C1 segment of cervical spinal cord (tissue), 14 donors: Measurements from ENCODE around the gene ZNF445.
A peak's percentile ranks its signal among the peaks of the same experiment; 100 is the strongest.
"Not testable (repeated sequence)": the region's sequence is repeated elsewhere in the genome, so short reads cannot be mapped to it uniquely, and the experiment has no call there.

Experiments
- DNase-seq, 14 donors: peaks; one replicate each; lab custom pipeline; 2025; lab: John Stamatoyannopoulos, UW

The ZNF445 gene

DNA sequence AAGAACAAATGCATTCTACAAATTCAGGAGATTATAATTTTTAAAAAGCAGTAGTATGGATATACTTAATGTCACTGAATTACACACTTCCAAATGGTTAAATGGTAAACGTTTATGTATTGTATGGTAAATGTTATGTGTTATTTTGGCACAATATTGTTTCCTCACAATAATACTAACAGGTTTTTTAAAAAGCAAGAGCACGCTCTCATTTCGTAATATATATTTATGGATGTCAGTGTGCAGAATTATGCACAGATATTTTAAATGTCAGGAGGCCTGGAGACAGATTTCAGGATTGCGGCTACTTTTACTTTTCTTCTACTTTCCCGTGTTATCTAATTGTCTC lies 533 bp downstream of the ZNF445 start:
- DNase-seq = no peak

DNA sequence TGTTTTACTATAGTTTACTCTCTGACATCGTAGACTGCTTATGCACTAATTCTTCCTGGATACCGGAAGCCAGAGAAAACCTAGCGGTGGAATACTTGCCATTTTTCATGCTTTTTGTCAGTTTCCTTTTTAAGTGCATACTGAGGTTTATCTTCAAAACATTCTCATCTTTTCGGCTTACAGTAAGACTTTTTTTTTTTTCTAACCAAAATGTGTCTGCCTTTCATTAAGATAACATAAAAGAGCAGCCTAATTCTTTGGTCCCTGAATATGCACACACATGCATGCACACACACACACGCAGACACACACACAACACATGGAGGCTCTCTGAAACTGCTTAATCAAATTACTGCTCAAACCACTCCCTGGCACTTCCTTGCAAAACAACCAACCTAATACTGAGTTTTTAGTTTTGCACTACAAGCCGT lies 1.3 kb downstream of the ZNF445 start:
- DNase-seq = peak in 1 of 14 donors; percentile 9

DNA sequence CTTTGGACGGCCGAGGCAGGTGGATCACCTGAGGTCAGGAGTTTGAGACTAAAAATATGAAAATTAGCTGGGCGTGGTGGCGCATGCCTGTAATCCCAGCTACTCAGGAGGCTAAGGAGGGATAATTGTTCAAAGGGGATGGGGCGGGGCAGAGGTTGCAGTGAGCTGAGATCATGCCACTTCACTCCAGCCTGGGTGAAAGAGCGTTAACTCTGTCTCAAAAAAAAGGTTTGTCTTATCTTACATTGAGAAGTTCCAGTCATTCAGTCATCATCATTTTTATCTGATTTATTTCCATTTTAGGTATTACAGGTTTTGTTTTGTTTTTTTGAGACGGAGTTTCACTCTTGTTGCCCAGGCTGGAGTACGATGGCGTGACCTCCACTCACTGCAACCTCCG lies 2.6 kb downstream of the ZNF445 start:
- DNase-seq = not testable (repeated sequence)

DNA sequence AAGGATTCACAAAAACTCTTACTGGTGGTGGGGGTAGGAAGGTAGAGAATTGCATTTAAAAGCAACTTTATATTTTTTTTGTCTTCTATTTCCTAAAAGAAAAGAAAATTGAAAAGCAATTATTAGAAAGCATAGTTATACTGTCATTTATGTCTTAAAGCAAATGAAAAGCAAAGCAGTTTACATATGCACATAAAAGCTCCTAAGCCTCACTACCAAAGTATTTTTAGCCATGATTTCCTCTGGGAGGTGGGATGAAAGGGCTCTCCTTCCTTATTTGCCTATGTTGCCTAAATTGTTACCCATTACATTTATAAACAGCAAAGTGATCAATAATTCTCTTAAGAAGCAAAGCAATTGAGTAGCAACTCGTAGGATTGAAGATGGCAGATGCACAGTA lies 7.0 kb downstream of the ZNF445 start:
- DNase-seq = no peak

DNA sequence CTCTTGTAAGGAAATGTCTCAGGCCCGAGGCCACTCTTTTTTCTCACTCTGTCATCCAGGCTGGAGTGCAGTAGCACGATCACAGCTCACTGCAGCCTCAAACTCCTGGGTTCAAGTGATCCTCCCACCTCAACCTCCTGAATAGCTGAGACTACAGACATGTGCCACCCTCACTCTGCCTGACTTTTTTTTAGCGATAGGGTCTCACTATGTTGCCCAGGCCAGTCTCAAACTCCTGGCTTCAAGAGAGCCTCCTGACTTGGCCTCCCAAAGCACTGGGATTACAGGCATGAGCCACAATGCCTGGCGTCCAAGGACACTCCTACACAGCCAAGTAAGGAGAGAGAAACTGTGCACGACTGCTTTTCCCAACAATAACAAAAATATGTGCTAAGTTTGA lies 7.6 kb downstream of the ZNF445 start:
- no peak for DNase-seq

DNA sequence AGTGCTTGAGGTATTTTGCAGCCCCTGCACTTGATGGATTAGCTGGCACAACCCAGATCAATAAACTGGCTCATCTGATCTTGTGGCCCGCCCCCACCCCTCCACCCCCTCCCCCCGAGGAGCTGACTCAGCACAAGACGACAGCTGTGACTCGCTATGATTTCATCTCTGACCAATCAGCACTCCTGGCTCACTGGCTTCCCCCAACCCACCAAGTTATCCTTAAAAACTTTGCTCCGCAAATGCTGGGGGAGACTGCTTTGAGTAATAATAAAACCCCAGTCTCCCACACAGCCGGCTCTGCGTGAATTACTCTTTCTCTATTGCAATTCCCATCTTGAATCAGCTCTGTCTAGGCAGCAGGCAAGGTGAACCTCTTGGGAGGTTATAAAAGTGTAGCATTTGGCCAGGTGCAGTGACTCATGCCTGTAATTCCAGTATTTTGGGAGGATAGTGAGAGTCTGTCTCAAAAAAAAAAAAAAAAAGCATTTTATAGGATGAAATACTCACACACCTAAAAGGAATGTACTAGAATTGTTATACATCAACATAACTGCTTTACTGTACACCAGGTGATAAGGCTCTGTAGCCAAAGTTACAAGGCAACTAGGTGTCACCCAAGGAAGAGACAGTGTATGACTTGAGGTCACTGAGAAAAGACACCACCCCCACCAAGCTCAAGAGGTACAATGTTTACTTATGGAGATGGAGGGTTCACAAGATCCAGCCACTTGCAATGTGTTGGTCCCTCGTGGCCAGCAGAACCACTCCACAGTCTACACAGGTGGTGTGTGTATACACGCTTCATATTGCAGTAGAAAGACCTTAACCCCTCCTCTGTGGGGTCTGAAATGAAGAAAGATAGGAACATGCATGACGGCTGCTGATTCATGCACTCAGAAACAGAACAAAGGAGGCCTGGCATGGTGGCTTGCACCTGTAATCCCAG lies 8.6 kb downstream of the ZNF445 start:
- DNase-seq = no peak

GRCh38 chr3:44468099-44468537 lies 9.4 kb downstream of the ZNF445 start:
- DNase-seq = not testable (repeated sequence)

DNA sequence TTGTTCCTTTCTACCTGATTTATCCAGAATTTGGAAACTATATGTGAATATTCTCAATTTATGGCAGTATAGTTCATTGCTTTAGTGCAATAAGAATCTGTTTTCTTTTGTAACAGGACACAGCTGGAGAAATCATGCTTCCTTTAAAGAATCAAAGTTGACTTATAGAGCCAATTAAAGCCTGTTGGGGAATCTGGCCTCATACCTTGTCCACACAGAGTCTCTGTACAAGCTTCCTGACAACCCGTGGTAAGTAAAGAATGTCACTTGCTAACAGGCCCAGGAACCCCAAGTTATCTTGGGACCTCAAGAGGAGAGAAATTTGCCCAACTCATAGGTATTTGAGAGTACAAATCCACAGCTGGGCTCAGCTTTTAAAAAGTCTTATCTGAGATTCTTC lies 10.2 kb downstream of the ZNF445 start:
- DNase-seq = no peak

- not testable (repeated sequence) for DNase-seq
Measured at GRCh38 chr3:44464920-44465319, 12.6 kb downstream of the ZNF445 start.

- DNase-seq = no peak
Measured at GRCh38 chr3:44464509-44464908, 13.0 kb downstream of the ZNF445 start.

DNA sequence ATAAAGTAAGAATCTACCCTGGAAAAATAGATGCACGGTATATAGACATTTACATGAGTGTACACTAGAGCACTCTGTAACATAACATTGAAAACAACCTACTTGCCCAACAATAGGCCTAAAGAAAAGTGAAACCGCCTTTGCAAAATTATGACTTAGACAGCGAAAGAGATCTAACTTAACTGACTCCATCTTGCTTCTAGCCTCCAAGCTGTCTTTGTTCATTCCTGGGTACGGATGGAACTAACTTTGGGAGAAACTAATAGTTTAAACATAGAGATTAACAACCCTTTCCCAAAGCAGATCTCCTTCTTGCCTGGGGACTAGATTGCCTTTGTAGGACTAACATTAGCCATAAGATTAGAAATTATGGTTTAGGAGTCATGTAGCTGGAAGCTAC lies 17.4 kb downstream of the ZNF445 start:
- not testable (repeated sequence) for DNase-seq

DNA sequence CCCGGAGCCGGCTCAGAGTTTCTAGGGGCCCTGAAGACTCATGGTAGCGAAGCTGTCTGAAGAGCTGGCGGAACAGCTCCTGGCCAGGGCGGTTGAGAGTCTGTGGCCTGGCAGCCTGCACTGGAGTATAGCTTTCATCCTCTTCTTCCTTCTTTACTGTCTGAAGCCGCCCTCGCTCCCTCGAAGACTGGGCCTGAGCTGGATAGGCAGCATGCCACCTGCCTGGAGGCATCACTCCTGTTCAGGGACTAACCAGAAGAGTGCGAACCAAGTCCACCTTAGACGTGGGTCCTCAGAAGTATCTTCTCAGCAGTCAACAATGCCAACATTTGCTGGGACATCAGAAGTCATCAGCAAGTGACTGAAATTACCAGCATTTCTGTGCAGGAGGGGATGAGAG lies 22.2 kb downstream of the ZNF445 start:
- DNase-seq = no peak

DNA sequence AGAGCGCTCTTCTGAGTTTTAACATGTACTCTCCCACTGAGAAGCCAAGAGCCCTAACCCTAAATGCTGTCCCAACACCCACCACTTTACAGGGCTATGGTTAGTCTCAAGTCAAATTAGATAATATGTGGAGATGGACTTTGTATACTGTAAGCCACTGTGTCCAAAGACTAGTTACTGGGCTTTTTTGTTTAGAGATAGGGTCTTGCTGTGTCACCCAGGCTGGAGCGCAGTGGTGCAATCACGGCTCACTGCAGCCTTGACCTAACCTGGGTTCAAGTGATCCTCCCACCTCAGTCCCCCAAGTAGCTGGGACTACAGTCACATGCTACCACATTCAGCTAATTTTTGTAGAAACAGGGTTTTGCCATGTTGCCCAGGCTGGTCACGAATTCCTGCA lies 23.2 kb downstream of the ZNF445 start:
- no peak for DNase-seq

DNA sequence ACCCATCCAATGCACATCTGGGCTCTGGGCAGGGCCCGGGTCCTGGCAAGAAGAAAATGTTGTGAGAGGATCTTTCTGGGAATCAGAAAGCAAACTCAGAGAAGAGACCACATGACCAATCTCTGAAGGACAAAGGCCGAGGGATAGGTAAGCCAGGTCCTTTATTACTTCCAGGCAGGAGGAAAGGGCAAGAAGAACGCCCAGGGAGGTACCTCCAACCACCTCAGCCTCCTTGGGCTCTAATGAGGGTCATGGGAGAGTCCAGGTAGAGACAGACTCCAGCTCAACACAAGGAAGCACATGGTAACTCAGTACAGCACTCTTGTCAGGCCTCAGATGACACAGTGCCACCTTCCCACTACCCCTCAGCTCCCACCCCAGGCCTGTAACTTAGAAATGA lies 26.0 kb downstream of the ZNF445 start:
- DNase-seq = no peak

DNA sequence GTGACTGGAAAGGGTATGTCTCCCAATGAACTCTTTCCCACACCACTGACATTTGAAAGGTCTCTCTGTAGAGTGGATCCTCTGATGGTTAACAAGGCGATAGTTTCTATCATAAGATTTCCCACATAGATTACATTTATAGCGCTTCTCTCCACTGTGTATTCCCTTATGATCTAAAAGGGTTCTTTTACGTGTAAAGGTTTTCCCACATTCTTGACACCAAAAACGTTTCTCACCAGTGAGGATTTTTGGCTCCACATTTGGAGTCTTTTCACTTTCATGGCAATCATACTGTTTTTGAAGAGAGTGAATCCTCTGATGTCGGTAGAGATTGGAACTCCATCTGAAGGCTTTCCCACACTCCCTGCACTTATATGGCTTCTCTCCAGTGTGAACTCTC lies 30.5 kb downstream of the ZNF445 start:
- no peak for DNase-seq

DNA sequence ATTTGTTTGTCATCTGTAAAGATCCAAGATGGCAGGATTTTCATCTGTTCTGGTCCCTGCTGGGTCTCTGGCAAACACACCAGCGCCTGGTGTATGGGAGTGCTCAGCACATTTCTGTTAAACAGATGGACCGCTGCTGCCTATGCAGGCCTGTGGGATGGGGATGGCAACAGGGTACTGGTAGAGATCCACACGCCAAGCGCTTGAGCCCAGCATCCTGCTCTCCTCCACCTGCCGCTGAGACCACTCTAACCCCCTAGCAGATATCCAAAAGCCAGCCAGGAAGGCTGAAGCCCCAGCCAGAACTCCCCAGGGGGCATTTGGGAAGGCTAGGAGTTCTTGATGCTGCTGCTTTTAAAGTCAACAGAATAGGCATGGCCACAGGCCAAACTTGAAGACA lies 31.7 kb downstream of the ZNF445 start:
- no peak for DNase-seq

DNA sequence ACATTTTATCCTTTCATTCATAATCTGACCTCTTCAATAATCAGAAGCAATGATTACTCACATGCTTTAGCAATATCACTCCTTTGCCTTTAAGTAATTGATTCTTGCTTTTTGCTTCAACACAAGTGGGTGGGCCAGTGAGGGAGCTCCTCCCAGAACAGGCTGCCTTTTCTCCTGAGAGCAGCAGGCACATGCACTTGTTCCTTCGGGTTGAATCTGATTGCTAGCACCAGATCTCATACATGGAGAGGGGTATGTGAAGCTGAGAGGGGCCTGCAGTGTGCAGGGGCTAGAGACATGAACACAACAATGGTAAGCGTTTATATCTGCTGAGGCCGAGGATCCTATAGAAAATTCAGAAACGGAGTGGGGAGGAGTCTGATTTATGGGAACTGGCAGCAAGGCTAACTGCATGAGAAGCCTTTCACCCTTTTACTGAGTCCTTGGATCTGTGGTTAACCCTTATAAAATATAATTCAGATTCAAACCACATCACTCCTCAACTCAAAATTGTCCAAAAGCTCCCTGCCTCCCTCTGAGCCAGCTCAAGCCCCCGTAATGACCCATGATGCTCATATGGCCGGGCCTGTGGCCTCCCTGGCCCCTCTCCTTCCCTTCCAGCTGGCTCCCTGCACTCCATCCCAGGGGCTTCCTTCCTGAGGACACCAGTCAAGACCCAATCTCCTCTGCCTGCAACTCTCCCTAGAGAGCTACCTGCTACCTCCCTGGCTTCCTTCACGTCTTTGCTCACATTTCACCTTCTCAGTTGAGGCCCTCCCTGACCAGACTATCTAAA lies 32.4 kb downstream of the ZNF445 start:
- no peak for DNase-seq

DNA sequence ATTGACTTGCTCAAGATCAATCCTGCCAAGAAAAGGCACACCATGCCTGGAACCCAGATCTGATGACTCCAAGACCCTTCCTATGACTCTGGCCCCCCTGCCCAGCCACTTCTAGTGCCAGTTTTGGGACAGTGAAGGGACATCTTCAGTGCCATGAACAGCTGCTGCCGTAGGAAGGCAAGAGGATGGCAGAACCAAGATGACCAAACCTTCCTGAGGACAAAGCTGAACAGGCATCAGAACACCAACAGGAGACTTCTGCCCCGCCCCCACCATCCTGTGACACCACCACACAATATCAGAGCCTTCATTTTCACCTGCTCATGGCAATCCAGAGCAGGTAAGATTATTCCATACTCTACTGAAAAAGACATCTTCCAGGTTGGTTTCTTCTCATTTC lies 33.0 kb downstream of the ZNF445 start:
- no peak for DNase-seq

- DNase-seq = no peak
Measured at GRCh38 chr3:44442596-44443309, 34.7 kb downstream of the ZNF445 start.

DNA sequence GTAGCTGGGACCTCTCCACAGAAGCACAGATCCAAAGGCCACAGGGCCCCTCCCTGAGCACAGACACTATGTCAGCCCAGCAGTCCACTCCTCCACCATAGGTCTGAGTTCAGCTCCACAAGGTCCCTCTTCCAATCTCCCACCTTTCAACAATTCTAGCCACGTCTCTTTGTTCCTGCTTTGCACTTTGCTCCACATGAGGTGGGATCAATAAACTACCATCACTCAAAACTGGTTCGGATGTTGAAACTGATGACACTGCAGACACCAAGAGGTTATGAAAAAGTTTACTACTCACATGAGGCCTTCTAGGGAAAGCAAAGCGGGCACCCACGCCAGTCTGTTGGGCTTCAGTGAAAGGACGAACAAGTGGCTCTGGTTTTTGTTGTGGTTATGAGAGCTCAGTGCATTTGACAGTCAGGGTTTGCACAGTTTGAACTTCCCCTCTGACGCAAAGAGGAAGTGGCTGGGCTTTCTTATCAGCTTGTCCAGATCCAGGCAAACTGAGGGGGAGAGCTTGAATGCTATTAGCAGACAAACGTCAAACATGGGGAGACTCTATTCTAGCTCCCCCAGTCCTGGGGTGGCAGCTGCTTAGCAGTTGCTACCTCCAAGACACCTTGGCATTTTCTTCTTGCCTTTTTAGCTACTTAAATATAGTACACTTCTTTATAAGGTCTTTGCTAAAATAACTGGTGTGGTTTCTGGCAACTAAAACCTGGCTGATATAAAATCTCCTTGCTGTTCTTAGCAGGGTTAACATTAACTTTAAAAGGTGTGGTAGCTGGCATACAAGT lies 37.8 kb downstream of the ZNF445 start:
- peak in 11 of 14 donors; percentile 3 to 46 (median 25) for DNase-seq

- DNase-seq = no peak
Measured at GRCh38 chr3:44437800-44438199, 39.7 kb downstream of the ZNF445 start.
